NOMO-1 treated with DMSO at 0.1 percent for 48 hours (cell line): Measurements from ENCODE around the gene USP33.
A peak's percentile ranks its signal among the peaks of the same experiment; 100 is the strongest.
"Not testable (repeated sequence)": the region's sequence is repeated elsewhere in the genome, so short reads cannot be mapped to it uniquely, and the experiment has no call there.

Source experiments
- DNase-seq: peaks from one replicate; lab custom pipeline; 2025; ENCODE audit not compliant: unreplicated experiment; lab: John Stamatoyannopoulos, UW

Gene USP33

GRCh38 chr1:77759071-77760028 lies at the start of gene USP33:
USP33 (minus strand) TSS chr1:77759852; CDS start chr1:77741697, 18,155 bp downstream.
- DNase-seq = peak; percentile 82

- no peak for DNase-seq
Observed at GRCh38 chr1:77803371-77803770, 43.7 kb upstream of the USP33 start.

GRCh38 chr1:77802026-77802425 lies 42.4 kb upstream of the USP33 start:
- no peak for DNase-seq

GRCh38 chr1:77797991-77798390 lies 38.3 kb upstream of the USP33 start:
- no peak for DNase-seq

GRCh38 chr1:77796695-77797405 lies 37.2 kb upstream of the USP33 start:
- DNase-seq = no peak

- DNase-seq = no peak
Observed at GRCh38 chr1:77794550-77794949, 34.9 kb upstream of the USP33 start.

GRCh38 chr1:77786093-77786741 lies 26.6 kb upstream of the USP33 start:
- not testable (repeated sequence) for DNase-seq

- no peak for DNase-seq
Observed at GRCh38 chr1:77783141-77783540, 23.5 kb upstream of the USP33 start.

- DNase-seq = no peak
Observed at GRCh38 chr1:77781683-77782082, 22.0 kb upstream of the USP33 start.

GRCh38 chr1:77779529-77780281 lies 20.1 kb upstream of the USP33 start, which contains the start of gene MIGA1:
MIGA1 (plus strand) TSS chr1:77779649; CDS start chr1:77783253, 3,604 bp downstream.
- DNase-seq = peak; percentile 93

- no peak for DNase-seq
Observed at GRCh38 chr1:77776007-77776700, 16.5 kb upstream of the USP33 start.

GRCh38 chr1:77768006-77768405 lies 8.4 kb upstream of the USP33 start:
- no peak for DNase-seq

- peak; percentile 22 for DNase-seq
Observed at GRCh38 chr1:77762072-77762476, 2.4 kb upstream of the USP33 start.

- no peak for DNase-seq
Observed at GRCh38 chr1:77757603-77758002, 2.0 kb downstream of the USP33 start.

- DNase-seq = no peak
Observed at GRCh38 chr1:77757066-77757584, 2.5 kb downstream of the USP33 start.

GRCh38 chr1:77756052-77756754 lies 3.4 kb downstream of the USP33 start:
- no peak for DNase-seq

GRCh38 chr1:77749489-77749888 lies 10.2 kb downstream of the USP33 start:
- not testable (repeated sequence) for DNase-seq

- DNase-seq = no peak
Observed at GRCh38 chr1:77744576-77744975, 15.1 kb downstream of the USP33 start.

- no peak for DNase-seq
Observed at GRCh38 chr1:77742011-77742555, 17.6 kb downstream of the USP33 start.
